Loucy (cell line): Measurements from ENCODE around the gene DEFB132.

Experiments used
- H2AFZ ChIP-seq: fragments of 200-600 bp; sonication (generic); 2 replicates; pipeline ENCODE4 v1.6.0; 2016; ENCODE audit warnings: antibody characterized with exemption, mild to moderate bottlenecking, low read length, moderate library complexity
- H3F3A ChIP-seq: fragments of 200-600 bp; 2 replicates; pipeline ENCODE4 v1.6.0; 2016; ENCODE audit warnings: antibody characterized with exemption, low read depth, mild to moderate bottlenecking
- H3K27me3 ChIP-seq: fragments of 200-600 bp; sonication (generic); 2 replicates; pipeline ENCODE4 v1.6.1; 2014; ENCODE audit warnings: low read length, mild to moderate bottlenecking; ENCODE audit not compliant: insufficient read depth, poor library complexity, severe bottlenecking
- H3K36me3 ChIP-seq: fragments of 200-600 bp; sonication (generic); 2 replicates; pipeline ENCODE4 v1.6.1; 2016; ENCODE audit warnings: low read length; ENCODE audit not compliant: insufficient read depth
- H3K4me1 ChIP-seq: fragments of 200-600 bp; sonication (generic); 2 replicates; pipeline ENCODE4 v1.5.1; 2014; ENCODE audit warnings: low read length, mild to moderate bottlenecking; ENCODE audit not compliant: insufficient read depth, poor library complexity, severe bottlenecking
- H3K4me2 ChIP-seq: fragments of 200-600 bp; sonication (generic); 2 replicates; pipeline ENCODE4 v1.6.0; 2014; ENCODE audit warnings: antibody characterized with exemption, low read length, low read depth, mild to moderate bottlenecking; ENCODE audit not compliant: poor library complexity, severe bottlenecking
- H3K4me3 ChIP-seq: fragments of 200-600 bp; sonication (generic); 2 replicates; pipeline ENCODE4 v1.5.1; 2014; ENCODE audit warnings: low read length, mild to moderate bottlenecking, mixed read lengths; ENCODE audit not compliant: poor library complexity, severe bottlenecking
- H3K79me2 ChIP-seq: fragments of 200-600 bp; sonication (generic); 2 replicates; pipeline ENCODE4 v1.6.1; 2014; ENCODE audit warnings: low read length; ENCODE audit not compliant: insufficient read depth
- H3K9ac ChIP-seq: fragments of 200-600 bp; sonication (generic); 2 replicates; pipeline ENCODE4 v1.6.0; 2014; ENCODE audit warnings: mild to moderate bottlenecking, low read depth, low read length, moderate library complexity; ENCODE audit not compliant: poor library complexity, severe bottlenecking
- H3K9me2 ChIP-seq: fragments of 200-600 bp; sonication (generic); replicated peaks from 2 replicates; pipeline ENCODE4 v1.6.1; 2016; ENCODE audit warnings: low read depth, low read length, mixed read lengths
- H3K9me3 ChIP-seq: fragments of 200-600 bp; sonication (generic); 2 replicates; pipeline ENCODE4 v1.6.1; 2014; ENCODE audit warnings: mild to moderate bottlenecking, antibody characterized with exemption, low read length, low read depth; ENCODE audit not compliant: insufficient read depth
- H4K20me1 ChIP-seq: fragments of 200-600 bp; sonication (generic); 2 replicates; pipeline ENCODE4 v1.6.0; 2014; ENCODE audit warnings: antibody characterized with exemption, low read length, mild to moderate bottlenecking; ENCODE audit not compliant: insufficient read depth, poor library complexity, severe bottlenecking
- CTCF ChIP-seq: fragments of 200-600 bp; sonication (generic); conservative IDR thresholded peaks from 2 replicates; pipeline ENCODE4 v1.5.1; 2014; ENCODE audit warnings: mild to moderate bottlenecking, antibody characterized with exemption, low read length
- EZH2phosphoT487 ChIP-seq: fragments of 200-600 bp; IDR thresholded peaks from 2 replicates; pipeline ENCODE4 v1.6.1; 2018; ENCODE audit warnings: antibody characterized with exemption, mild to moderate bottlenecking, moderate library complexity, borderline replicate concordance

DEFB132 gene

DNA sequence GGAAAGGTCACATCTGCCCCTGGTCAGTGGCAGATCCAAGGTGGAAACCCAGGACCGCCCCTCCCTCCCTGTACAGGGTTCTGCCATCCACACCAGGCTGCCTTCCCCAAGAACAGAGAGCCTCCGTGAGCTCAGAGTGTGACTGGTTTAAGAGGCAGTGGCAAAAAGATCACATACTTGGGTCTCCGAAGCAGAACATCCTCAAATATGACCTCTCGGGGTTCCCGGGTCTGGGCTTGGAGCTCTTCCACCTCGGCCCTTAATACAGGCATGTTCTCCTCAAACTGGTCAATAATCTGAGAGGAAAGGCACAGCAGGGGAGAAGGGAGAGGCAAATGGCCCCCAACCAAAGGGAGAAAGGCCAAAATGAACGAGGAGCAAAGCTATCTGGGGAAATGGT, 18.3 kb downstream of the DEFB132 start:
- Histone ChIP-seq H3K4me3 (no peak overlapping the region), H4K20me1 (no peaks in the 10 kb centered on the region), H3K9me2 (no peaks in the 10 kb centered on the region), H3K79me2 (no peaks in the 10 kb centered on the region), H3K36me3 (peaks cover 21% of the 10 kb centered on the region; the same call in 1 of the 2 replicates), H3K27me3 (no peaks in the 10 kb centered on the region), H3F3A (no peaks in the 10 kb centered on the region), H3K4me2 (no peak overlapping the region), H3K9ac (no peak overlapping the region), H3K9me3 (no peaks in the 10 kb centered on the region), H2AFZ (no peak overlapping the region), H3K4me1 (no peaks in the 10 kb centered on the region)
- TF ChIP-seq CTCF (no peak), EZH2phosphoT487 (no peak)

GRCh38 chr20:276620-277495, 19.3 kb downstream of the DEFB132 start:
- Histone ChIP-seq H3K4me2 (no peak overlapping the region), H3K36me3 (peaks cover 21% of the 10 kb centered on the region; the same call in 1 of the 2 replicates), H3K9me3 (no peaks in the 10 kb centered on the region), H3K9ac (no peak overlapping the region), H3K9me2 (no peaks in the 10 kb centered on the region), H3K4me3 (no peak overlapping the region), H4K20me1 (no peaks in the 10 kb centered on the region), H3K27me3 (no peaks in the 10 kb centered on the region), H2AFZ (no peak overlapping the region), H3K4me1 (no peaks in the 10 kb centered on the region), H3F3A (no peaks in the 10 kb centered on the region), H3K79me2 (no peaks in the 10 kb centered on the region)
- TF ChIP-seq CTCF (no peak), EZH2phosphoT487 (no peak)

DNA sequence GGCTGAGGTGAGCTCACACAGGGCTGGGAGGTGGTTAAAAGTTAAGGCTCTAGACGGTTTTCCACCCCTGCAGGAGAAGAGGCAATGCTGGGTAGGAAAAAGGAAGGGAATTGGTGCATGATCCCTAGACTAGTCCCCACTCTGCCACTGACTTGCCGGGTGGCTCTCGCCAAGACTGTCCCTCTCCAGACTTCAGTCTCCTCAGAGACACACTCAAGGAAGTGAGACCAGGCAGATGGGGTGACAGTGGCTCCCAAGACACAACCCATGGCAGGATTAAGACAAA, 19.9 kb downstream of the DEFB132 start:
- Histone ChIP-seq H4K20me1 (no peaks in the 10 kb centered on the region), H3K9me2 (no peaks in the 10 kb centered on the region), H2AFZ (no peak overlapping the region), H3K36me3 (peaks cover 21% of the 10 kb centered on the region; the same call in 1 of the 2 replicates), H3K79me2 (no peaks in the 10 kb centered on the region), H3K9me3 (no peaks in the 10 kb centered on the region), H3K4me2 (no peak overlapping the region), H3K9ac (no peak overlapping the region), H3F3A (no peaks in the 10 kb centered on the region), H3K4me3 (no peak overlapping the region), H3K27me3 (no peaks in the 10 kb centered on the region), H3K4me1 (no peaks in the 10 kb centered on the region)
- TF ChIP-seq CTCF (no peak), EZH2phosphoT487 (no peak)
